Activated CD4-positive, alpha-beta memory T cell treated with anti-CD3 and anti-CD28 coated beads, Interleukin-2, amount 10 ng/mL, durations not matched to agents 7 days and 5 days (primary cell): ENCODE measurements around the gene OPN1SW. TPM values are rescaled to one million over a fixed set of nuclear protein-coding genes. Genes with fewer than 3 reads are reported as not detected.

ENCODE experiments used
- CTCF ChIA-PET: fragments of 350-600 bp; sonication (Branson Sonifier 250); formaldehyde crosslinking; loops from one replicate; lab custom pipeline; 2021; ENCODE audit warnings: antibody characterized with exemption, inconsistent platforms; lab: Charles Lee
- POLR2A ChIA-PET: fragments of 350-600 bp; sonication (Branson Sonifier 250); formaldehyde crosslinking; loops from one replicate; lab custom pipeline; 2021; ENCODE audit warnings: antibody characterized with exemption; lab: Charles Lee
- DNase-seq: peaks from one replicate; pipeline ENCODE4 v3.0.0-alpha.2; 2020
- H3K27ac Mint-ChIP-seq: one replicate; pipeline ENCODE4 v1.8.0; 2021; ENCODE audit warnings: mild to moderate bottlenecking, mixed read lengths
- H3K27me3 Mint-ChIP-seq: one replicate; pipeline ENCODE4 v1.8.0; 2021; ENCODE audit warnings: mixed read lengths
- H3K36me3 Mint-ChIP-seq: one replicate; pipeline ENCODE4 v1.8.0; 2021; ENCODE audit warnings: low read depth, mixed read lengths
- H3K4me1 Mint-ChIP-seq: one replicate; pipeline ENCODE4 v1.8.0; 2021; ENCODE audit warnings: mixed read lengths
- H3K4me3 Mint-ChIP-seq: one replicate; pipeline ENCODE4 v1.8.0; 2021; ENCODE audit warnings: mild to moderate bottlenecking, mixed read lengths
- H3K9me3 Mint-ChIP-seq: one replicate; pipeline ENCODE4 v1.8.0; 2021; ENCODE audit warnings: mixed read lengths
- total RNA-seq, 2 experiments: library from RNA; stranded (reverse); gene quantifications; one replicate each; pipeline ENCODE4 v1.2.3, GENCODE V29; 2021

Gene OPN1SW
- total RNA-seq, 2 experiments from 2014 or later: not detected

DNA sequence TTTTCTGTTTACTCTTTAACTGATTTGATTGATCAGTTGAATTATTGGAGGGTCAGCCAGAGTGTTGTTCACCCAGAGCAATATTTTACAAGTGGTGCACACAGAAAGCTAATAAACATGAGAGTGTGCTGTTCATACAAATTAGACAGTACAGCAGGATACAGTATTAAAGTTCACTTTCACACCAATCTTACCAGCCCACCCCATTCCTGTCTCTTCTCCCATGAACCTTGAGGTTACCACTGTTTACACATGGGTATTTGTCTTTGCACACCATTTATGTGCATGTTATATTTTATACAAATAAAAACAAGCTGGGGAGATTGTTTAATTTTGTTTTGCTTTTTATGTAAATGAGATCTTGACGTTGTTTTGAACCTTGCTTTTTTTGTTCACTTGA lies 29.9 kb downstream of the OPN1SW start:
- POLR2A ChIA-PET: no interaction called here
- H3K4me1 Mint-ChIP-seq: peaks cover 35% of the 10 kb centered on the region
- DNase-seq: no peak
- peaks cover 48% of the 10 kb centered on the region for H3K36me3 Mint-ChIP-seq
- no peaks in the 10 kb centered on the region for H3K27me3 Mint-ChIP-seq
- CTCF ChIA-PET: no interaction called here
- no peak overlapping the region for H3K4me3 Mint-ChIP-seq
- no peaks in the 10 kb centered on the region for H3K9me3 Mint-ChIP-seq
- no peak overlapping the region for H3K27ac Mint-ChIP-seq

DNA sequence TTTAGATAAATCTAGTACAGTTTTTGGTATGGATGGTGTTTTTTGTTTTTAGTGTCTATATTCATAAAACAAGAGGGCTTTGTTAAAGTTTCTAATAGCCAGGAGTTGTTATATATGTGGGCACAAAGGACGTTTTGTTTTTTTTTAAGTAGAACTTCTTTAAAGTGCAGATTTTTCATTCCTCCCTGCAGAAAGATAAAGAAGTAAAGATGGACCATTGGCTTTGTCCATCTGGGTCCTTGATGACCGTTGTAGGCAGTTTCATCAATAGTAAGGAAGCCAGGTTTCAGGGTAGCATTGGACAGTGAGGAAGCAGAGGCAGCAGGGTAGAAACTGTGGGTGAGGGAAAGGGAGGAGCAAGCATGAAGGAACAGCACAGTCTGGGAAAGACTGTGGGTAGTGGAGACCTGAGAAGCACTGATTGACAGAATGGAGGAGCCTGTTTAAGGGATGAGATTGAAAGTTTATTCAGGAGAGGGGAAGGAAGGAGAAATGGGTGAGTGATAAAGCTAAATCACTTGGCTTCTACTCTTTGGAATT lies 31.2 kb downstream of the OPN1SW start:
- ChIA-PET POLR2A (no interaction called here), CTCF (no interaction called here)
- DNase-seq: no peak
- peaks cover 45% of the 10 kb centered on the region for H3K4me1 Mint-ChIP-seq
- no peak overlapping the region for H3K4me3 Mint-ChIP-seq
- H3K9me3 Mint-ChIP-seq: no peaks in the 10 kb centered on the region
- H3K36me3 Mint-ChIP-seq: peaks cover 45% of the 10 kb centered on the region
- H3K27me3 Mint-ChIP-seq: no peaks in the 10 kb centered on the region
- H3K27ac Mint-ChIP-seq: no peak overlapping the region

DNA sequence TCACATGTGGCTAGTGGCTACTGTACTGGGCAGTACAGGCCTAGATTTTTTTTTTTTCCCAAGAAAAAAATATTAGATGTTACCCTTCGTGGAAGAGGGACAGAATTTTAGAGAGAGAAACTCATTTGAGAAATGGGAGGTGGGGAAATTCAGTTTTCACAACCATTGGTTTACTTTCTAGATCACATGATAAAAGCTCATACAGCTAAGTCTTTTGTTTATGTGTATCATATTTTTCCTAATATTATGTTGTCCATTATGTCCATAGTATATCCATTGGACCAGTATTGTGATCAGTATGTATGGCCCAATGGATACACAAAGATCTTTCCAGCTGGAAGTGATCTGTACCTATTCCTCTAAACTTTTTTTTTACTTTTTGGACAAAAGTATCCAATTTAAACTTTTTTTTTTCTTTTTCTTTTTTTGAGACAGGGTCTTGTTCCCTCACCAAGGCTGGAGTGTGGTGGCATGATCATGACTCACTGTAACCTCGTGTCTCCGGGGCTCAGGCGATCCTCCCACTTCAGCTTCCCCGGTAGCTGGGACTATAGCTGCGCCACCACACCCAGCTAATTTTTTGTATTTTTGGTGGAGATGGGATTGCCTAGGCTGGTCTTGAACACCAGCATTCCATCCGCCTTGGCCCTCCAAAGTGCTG lies 32.4 kb downstream of the OPN1SW start:
- DNase-seq: no peak
- Mint-ChIP-seq H3K9me3 (no peaks in the 10 kb centered on the region), H3K36me3 (peaks cover 35% of the 10 kb centered on the region), H3K4me1 (peaks cover 51% of the 10 kb centered on the region), H3K4me3 (no peak overlapping the region), H3K27me3 (no peaks in the 10 kb centered on the region), H3K27ac (no peak overlapping the region)
- ChIA-PET POLR2A (no interaction called here), CTCF (interaction anchor here (0.6 kb wide), 1 partner anchor 11 kb away, joined by 5 read pairs; no protein-coding TSS in a partner anchor)

DNA sequence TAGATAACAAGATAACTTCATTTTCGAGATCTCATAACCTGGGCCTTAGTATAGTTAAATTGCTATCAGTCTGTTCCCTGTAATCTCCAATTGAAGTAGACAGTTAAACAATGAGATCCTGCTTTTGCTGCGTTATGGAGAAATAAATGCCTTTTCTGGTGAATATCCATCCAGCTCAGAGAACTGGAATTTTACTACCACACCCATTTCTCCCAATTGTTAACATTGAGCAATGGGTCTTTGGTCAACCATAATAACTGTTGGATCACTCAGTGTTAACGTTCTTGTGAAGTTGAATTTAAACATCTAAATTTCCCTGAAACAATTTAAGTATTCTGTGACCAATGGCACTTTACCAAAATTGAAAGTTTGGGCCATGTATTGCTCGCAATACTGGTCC lies 33.4 kb downstream of the OPN1SW start:
- ChIA-PET POLR2A (interaction anchor here (1.5 kb wide), 1 partner anchor 312 kb away, joined by 3 read pairs; no protein-coding TSS in a partner anchor), CTCF (no interaction called here)
- Mint-ChIP-seq H3K4me1 (peaks cover 45% of the 10 kb centered on the region), H3K9me3 (no peaks in the 10 kb centered on the region), H3K27ac (no peak overlapping the region), H3K36me3 (peaks cover 27% of the 10 kb centered on the region), H3K27me3 (no peaks in the 10 kb centered on the region), H3K4me3 (no peak overlapping the region)
- no peak for DNase-seq

DNA sequence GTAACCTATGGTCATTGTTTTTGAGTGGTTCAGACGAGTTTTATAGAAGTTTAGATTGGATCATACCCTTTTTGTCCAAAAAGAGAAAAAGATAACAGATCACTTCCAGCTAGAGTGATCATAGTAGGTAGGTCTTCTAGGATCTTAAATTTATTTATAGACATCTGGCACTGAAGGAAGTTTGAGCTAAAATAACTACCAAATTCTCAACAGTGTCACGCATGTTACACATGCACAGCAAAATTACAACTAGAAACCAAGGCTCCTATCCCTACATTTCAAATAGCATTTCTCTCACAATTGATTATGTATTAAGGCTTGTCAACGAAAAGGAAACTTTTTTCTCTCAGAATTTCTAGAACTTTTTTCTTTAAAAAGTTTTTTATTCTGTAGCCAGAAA lies 34.1 kb downstream of the OPN1SW start:
- ChIA-PET CTCF (interaction anchor here (0.8 kb wide), 1 partner anchor 267 kb away, joined by 3 read pairs; no protein-coding TSS in a partner anchor), POLR2A (interaction anchor here (1.2 to 1.5 kb wide), 2 partner anchors 121 to 313 kb away, joined by 3 read pairs; partner anchors contain the start of gene ATP6V1F)
- Mint-ChIP-seq H3K9me3 (no peaks in the 10 kb centered on the region), H3K4me1 (peaks cover 45% of the 10 kb centered on the region), H3K27me3 (no peaks in the 10 kb centered on the region), H3K36me3 (peaks cover 24% of the 10 kb centered on the region), H3K4me3 (no peak overlapping the region), H3K27ac (no peak overlapping the region)
- no peak for DNase-seq

DNA sequence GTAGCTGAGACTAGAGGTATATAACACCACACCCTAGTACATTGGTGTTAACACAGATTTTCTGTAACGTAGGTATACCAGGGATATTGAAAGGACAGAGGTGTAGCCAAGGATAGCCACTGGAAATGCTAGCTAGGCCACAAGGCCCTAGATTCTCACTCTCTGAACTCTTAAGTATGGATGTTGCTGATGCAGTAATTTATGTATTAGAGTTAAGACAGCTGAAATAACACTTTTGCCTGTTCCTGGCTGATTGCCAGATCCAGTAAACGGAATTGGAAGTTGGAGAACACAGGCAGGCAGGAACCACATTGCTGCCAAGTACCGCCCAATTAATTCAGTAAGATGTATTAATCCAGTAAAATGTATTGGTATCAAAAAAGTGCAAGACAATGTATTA lies 34.6 kb downstream of the OPN1SW start:
- peaks cover 45% of the 10 kb centered on the region for H3K4me1 Mint-ChIP-seq
- H3K9me3 Mint-ChIP-seq: no peaks in the 10 kb centered on the region
- no peak overlapping the region for H3K27ac Mint-ChIP-seq
- H3K27me3 Mint-ChIP-seq: no peaks in the 10 kb centered on the region
- ChIA-PET CTCF (interaction anchor here (0.8 kb wide), 1 partner anchor 267 kb away, joined by 3 read pairs; no protein-coding TSS in a partner anchor), POLR2A (interaction anchor here (1.2 to 2.9 kb wide), 4 partner anchors 7 to 313 kb away, joined by 3 to 11 read pairs (median 3); partner anchors contain the start of gene ATP6V1F)
- peaks cover 23% of the 10 kb centered on the region for H3K36me3 Mint-ChIP-seq
- no peak for DNase-seq
- H3K4me3 Mint-ChIP-seq: no peak overlapping the region

DNA sequence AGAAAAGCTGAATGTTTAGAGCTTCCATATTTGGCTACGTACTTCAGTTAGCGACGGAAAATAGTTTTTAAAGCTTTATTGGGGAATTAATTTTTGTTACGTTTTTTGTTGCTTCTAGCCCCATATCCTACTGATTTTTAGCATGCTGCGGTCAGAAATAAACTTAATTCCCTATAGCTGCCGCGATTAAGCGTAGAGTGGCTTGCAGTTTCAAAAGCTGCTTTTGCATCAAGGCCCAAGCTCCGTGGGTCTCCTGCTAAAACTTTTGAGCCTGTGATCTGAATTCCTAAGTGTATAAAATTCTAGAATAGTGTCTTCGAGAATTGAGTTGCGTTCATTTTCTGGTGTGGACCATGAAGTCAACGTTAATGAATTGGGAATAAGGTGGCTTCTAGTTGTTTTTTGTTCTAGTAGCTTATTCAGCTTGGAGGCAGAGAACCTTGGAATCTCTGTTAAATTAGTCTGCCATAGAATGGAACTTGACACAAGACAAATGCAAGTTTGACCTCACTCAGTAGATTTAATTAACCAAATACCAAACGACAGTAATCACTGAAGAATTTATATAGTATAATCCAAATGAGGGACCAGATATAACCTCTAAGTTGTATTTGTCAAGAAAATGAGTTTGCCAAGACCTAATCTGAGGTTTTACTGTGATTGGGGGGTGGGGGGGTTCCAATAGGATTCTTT lies 35.5 kb downstream of the OPN1SW start:
- Mint-ChIP-seq H3K27me3 (peaks cover 3% of the 10 kb centered on the region), H3K9me3 (no peaks in the 10 kb centered on the region), H3K27ac (peak overlapping the region; percentile 97), H3K36me3 (peaks cover 17% of the 10 kb centered on the region), H3K4me1 (peaks cover 45% of the 10 kb centered on the region), H3K4me3 (peak overlapping the region; percentile 99)
- POLR2A ChIA-PET: interaction anchor here (0.7 to 3.1 kb wide), 16 partner anchors 8 to 315 kb away, joined by 3 to 19 read pairs (median 4); partner anchors contain the start of genes ATP6V1F, CCDC136, GARIN1A and HILPDA
- CTCF ChIA-PET: interaction anchor here (0.6 to 2.5 kb wide), 6 partner anchors 16 to 285 kb away, joined by 3 to 11 read pairs (median 3); partner anchors contain the start of gene ATP6V1F
- DNase-seq: no peak

DNA sequence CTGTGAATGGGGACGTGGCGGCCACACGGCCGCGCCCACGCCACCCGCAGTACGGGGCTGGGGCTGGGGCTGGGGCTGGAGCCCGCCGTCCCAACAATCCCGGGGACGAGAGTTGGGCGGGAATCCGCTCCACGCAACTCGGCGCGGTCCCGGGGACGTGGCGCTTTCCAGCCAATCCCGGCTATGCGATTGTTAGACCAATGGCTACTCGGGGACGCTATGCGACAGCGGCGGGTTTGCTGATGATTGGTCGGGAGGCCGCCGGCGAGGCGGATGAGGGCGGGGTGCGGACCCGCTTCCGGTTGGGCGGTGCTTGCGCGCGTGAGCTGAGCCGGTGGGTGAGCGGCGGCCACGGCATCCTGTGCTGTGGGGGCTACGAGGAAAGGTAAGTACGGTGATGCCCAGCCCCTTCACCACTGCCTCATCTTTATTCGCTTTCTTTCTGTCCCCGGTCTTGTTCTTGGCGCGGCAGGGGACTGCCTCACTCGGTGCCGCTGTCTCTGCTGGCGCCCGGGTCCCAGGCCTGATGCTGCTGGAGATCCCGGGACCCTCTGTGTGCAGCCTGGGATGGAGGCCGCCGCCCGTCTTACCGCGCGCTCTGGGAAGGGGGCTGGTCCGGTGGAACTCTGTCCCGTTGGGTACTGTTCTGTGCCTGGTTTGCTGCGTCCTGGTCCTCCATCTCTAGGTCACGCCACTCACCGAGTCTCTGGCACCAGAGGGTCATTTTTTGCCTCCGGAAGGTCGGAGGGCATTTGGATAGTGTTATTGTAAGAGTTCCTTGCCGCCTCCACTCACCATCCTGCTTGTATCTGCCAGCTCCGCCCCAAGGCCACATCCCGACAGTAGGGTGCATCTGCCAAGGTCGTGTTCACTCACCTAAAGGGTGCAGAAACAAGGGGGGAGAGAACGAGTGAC lies 36.3 kb downstream of the OPN1SW start, which contains the start of gene CALU:
TSS of gene CALU (plus strand) at position 312 of the 915 bp plus-strand sequence. CDS start 9,225 bp downstream, outside the sequence.
- Mint-ChIP-seq H3K4me3 (peak within 1 kb of the TSS; percentile 99), H3K27me3 (peaks cover 5% of the 10 kb centered on the region), H3K36me3 (peaks cover 14% of the 10 kb centered on the region), H3K27ac (peak within 1 kb of the TSS; percentile 97), H3K4me1 (peaks cover 40% of the 10 kb centered on the region), H3K9me3 (no peaks in the 10 kb centered on the region)
- peak; percentile 96 for DNase-seq
- POLR2A ChIA-PET: interaction anchor here (0.7 to 3.1 kb wide), 20 partner anchors 9 to 315 kb away, joined by 3 to 19 read pairs (median 4); partner anchors contain the start of genes ATP6V1F, CCDC136, GARIN1A and HILPDA
- CTCF ChIA-PET: interaction anchor here (0.6 to 2.5 kb wide), 11 partner anchors 9 to 392 kb away, joined by 3 to 11 read pairs (median 3); partner anchors contain the start of genes ATP6V1F and GARIN1A

DNA sequence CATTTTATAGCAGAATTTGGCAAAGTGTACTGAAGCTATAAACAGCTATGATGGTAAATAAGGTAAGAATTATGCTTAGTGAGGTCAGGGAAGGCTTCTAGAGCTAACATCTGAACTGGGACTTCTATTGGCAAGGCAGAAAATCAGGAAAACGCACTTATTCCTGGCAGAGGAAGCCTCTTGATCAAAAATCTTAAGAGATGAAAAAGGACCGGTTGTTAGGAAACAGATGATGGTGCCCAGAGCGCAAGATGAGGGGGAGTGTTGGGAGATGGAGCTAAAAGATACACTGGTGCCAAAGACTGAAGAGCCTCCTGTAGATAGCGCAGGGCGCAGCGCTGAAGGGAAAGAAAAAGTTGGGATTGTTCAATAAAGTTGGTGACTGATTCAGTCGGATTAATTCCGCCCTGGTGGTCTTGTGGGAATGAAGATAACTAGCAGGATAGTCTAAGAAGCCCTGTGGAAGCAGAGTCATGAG lies 37.0 kb downstream of the OPN1SW start:
- H3K27me3 Mint-ChIP-seq: peaks cover 5% of the 10 kb centered on the region
- POLR2A ChIA-PET: interaction anchor here (0.8 to 3.1 kb wide), 13 partner anchors 10 to 316 kb away, joined by 3 to 19 read pairs (median 9); partner anchors contain the start of genes ATP6V1F, CCDC136 and TNPO3

DNA sequence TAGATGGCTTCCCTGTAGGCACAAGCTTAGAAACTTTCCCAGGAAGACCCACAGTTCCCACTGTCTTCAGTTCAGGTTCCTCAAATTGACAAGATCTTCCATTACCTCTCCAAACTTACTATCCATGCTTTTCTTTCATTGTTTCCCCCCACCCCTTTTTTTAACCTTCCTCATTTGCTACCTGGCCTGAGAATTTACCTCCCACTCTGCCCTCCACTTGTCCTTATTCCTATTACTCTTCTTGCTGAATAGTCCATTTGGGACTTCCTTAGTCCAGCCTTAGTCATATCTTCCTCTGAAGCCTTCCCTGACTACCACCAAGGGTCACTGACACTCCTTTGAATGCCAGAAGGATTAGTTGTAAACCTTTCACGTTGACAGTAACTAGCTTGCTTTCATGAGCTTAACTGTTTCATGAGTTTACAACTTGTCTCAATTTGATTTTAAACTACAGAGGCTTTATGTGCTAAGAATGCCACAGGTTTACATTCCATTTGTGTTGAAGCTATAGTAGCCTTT lies 37.7 kb downstream of the OPN1SW start:
- CTCF ChIA-PET: interaction anchor here (0.8 to 2.5 kb wide), 7 partner anchors 11 to 480 kb away, joined by 3 to 11 read pairs (median 3); partner anchors contain the start of genes ATP6V1F and GARIN1A
- peaks cover 33% of the 10 kb centered on the region for H3K4me1 Mint-ChIP-seq
- H3K4me3 Mint-ChIP-seq: peak overlapping the region; percentile 99
- H3K36me3 Mint-ChIP-seq: peaks cover 10% of the 10 kb centered on the region
- no peak overlapping the region for H3K27ac Mint-ChIP-seq
- no peak for DNase-seq
- H3K9me3 Mint-ChIP-seq: no peaks in the 10 kb centered on the region
- POLR2A ChIA-PET: interaction anchor here (0.8 to 3.1 kb wide), 10 partner anchors 9 to 317 kb away, joined by 3 to 19 read pairs (median 10); partner anchors contain the start of genes ATP6V1F and TNPO3
- H3K27me3 Mint-ChIP-seq: peaks cover 5% of the 10 kb centered on the region

More for the DNA sequence above, 37.0 kb downstream of the OPN1SW start:
- CTCF ChIA-PET: interaction anchor here (0.8 to 2.5 kb wide), 8 partner anchors 10 to 479 kb away, joined by 3 to 11 read pairs (median 3); partner anchors contain the start of genes ATP6V1F and GARIN1A
- peaks cover 36% of the 10 kb centered on the region for H3K4me1 Mint-ChIP-seq
- peaks cover 10% of the 10 kb centered on the region for H3K36me3 Mint-ChIP-seq
- H3K27ac Mint-ChIP-seq: peak overlapping the region; percentile 97
- no peak for DNase-seq
- H3K4me3 Mint-ChIP-seq: peak overlapping the region; percentile 99
- no peaks in the 10 kb centered on the region for H3K9me3 Mint-ChIP-seq

DNA sequence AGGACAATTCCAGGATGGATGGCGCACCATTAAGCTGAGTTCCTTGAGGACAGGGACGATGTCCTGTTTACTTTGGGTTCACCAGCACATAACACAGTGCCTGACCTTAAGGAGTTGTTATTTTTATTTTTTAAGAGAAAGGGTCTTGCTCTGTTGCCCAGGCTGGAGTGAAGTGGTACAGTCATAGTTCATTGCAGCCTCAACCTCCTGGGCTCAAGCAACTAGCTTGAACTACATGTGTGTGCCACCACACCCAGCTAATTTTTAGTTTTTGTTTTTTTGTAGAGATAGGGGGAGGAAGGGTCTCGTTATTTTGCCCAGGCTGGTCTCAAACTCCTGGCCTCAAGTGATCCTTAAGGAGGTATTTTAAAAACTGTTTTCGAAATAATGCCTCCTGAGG lies 38.2 kb downstream of the OPN1SW start:
- Mint-ChIP-seq H3K27ac (no peak overlapping the region), H3K36me3 (peaks cover 10% of the 10 kb centered on the region), H3K9me3 (no peaks in the 10 kb centered on the region), H3K27me3 (peaks cover 5% of the 10 kb centered on the region), H3K4me3 (no peak overlapping the region), H3K4me1 (peaks cover 32% of the 10 kb centered on the region)
- no peak for DNase-seq
- ChIA-PET CTCF (interaction anchor here (1.8 kb wide), 1 partner anchor 66 kb away, joined by 5 read pairs; the partner anchor contains the start of gene GARIN1A), POLR2A (interaction anchor here (2.9 to 3.1 kb wide), 2 partner anchors 8 to 317 kb away, joined by 15 to 19 read pairs; partner anchors contain the start of gene TNPO3)
